ENCODE results near the gene PPARA.
A peak's percentile ranks its signal among the peaks of the same experiment; 100 is the strongest.

The PPARA gene

DNA sequence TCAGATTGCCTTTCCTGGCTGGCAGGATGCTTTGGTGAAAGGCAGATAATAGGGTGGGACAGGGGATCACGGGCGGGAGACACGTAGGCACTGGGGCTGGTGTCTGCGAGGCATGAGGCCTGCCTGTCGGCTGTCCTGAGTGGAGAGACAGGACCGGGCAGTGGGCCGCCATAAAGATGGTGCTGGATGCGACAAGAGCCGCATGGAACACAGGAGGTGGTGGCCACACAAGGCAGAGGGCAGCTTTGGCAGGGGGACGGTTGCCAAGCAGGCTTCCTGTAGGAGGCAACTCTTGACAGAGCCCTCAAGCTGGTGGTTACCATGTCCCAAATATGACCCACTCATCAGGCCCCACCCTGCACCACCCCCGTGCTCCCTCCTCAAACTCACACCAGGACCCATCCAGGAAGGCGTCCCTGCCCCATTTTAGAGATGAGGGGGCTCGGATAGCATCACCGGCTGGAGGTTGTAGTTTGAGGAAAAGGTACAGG, 4.9 kb upstream of the PPARA start:
- no peak for DNase-seq (ENCODE audit: low read depth)

DNA sequence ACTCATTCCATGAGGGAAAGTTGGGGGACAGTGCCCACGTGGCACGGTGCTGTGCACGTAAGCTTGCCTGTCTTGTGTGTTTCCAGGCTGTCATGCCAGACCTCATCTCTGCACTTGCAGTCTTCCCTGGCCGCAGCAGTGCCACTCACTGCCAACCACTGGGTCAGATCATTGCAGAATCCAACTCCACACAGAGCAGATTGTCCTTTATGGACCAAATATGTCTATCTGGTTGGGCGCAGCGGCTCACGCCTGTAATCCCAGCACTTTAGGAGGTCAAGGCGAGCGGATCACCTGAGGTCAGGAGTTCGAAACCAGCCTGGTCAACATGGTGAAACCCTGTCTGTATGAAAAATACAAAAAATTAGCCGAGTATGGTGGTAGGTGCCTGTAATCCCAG, 4.4 kb upstream of the PPARA start:
- DNase-seq (ENCODE audit: low read depth), result no peak

DNA sequence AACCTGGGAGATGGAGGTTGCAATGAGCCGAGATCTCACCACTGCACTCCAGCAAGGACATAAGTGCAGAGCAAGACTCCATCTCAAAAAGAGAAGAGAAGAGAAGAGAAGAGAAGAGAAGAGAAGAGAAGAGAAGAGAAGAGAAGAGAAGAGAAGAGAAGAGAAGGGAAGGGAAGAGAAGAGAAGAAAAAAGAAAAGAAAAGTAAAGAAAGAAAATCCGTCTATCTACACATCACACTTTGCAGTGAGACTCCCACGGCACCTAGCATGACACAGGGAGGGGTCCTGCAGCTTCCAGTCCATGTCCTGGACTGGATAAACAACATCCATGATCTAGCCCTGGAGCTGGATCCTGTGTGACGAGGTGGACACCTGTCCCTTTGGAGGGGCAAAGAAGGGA, 4.0 kb upstream of the PPARA start:
- no peak for DNase-seq (ENCODE audit: low read depth)

DNA sequence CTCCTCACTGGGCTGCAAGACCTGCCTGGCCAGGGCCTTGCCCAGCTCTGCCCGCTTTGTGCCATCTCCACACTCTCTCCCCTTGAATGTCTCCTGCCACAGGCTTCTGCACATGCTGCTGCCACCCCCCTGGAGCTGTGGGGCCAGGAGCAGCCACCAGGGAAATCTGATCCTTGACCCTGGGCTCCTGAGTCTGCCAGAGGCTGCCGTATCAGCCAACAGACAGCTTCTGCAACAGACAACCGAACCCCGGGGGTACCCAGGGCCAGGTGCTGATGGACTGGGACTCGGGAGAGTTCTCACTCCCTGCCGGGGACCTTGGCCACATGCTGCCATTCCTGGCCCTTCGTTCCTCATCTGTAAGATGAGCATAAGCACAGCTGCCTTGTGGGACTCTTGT, 3.3 kb upstream of the PPARA start:
- no peak for DNase-seq (ENCODE audit: low read depth)

DNA sequence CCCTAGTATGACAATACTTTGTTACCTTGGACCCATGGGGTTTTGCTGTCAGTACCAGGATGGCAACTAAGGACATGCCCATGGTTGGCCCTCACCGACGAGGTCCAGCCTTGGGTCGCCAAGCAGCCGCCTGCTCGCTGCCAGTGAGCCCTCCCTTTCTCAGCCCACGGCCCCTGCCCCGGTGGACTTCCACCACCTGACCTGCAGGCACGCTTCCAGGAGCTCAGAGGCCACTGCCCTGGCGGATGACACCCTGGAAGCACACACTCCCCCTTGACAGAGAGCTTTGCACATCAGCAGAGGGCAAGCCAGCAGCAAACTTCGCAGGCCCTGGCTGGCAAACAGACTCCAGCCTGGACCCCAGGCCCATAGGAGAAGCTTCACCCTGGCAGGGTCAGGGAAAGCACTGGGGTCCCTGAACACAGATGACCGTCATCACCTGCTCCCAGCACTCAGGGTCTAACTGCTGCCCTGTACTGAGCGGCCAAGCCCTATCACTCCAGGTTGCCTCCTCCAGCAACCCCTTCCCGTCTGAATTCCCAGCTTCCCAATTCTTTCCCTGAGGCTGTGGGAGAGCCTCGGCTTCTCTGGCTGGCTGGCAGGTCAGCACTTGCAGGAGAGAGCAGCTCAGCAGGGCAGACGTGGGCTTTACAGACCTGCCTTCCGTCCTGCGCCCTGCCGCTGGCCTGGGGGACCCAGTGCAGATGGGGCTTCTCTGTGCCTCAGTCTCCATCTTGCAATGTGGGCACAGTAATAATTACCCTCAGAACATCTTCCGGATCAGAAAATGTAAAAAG, 2.7 kb upstream of the PPARA start:
- DNase-seq (ENCODE audit: low read depth), result no peak

DNA sequence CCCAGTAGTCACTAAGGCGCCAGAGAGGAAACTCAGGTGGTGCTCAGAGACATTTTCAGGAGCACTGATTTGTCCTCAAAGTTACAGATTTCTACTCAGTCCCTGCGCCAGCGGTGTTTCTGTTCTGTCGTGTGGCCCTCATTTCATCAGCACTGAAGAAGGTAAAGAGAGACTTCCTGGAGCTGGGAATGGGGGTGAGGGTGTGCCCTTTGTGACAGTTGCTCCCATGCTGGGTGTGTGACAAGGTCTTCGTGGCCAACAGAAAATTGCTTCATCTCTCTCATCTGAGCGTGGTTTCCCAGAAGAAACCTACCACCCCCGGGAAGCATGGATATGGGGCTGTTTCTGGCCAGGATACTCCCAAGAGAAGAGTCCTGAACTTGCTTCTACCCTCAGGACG, 2.0 kb upstream of the PPARA start:
- DNase-seq (ENCODE audit: low read depth), result no peak

DNA sequence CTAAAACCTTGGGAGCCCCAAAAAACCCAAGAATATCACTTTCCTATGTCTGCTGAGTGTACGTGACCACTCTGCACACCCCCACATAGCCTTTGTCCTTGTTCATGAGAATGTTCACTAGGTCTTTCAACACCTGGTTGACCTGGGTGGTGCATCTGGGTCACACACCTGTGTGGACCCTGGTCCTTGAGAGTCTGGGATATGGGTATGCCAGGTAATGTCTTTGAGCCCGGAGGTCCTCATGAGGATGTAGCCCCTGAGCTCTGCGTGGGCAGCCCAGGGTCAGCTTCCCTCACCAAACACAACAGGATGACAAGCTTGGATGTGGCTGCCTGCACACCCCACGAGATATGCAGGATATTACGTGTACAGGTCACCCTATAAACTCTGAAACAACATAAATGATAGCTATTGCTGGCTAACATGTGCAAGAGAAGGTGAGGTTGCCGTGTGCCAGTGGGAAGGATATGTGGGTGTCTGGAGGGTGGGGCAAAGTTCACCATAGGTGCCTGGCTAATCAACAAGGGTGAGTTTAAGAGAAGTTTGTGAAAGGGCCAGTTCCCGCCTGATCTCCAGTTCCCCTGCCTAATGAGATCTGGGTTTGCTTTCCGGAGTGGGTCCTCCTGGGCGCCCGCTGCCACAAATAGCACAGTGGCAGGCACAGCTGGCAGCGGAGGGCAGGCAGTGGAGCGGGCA, 1.4 kb upstream of the PPARA start:
- no peak for DNase-seq (ENCODE audit: low read depth)

DNA sequence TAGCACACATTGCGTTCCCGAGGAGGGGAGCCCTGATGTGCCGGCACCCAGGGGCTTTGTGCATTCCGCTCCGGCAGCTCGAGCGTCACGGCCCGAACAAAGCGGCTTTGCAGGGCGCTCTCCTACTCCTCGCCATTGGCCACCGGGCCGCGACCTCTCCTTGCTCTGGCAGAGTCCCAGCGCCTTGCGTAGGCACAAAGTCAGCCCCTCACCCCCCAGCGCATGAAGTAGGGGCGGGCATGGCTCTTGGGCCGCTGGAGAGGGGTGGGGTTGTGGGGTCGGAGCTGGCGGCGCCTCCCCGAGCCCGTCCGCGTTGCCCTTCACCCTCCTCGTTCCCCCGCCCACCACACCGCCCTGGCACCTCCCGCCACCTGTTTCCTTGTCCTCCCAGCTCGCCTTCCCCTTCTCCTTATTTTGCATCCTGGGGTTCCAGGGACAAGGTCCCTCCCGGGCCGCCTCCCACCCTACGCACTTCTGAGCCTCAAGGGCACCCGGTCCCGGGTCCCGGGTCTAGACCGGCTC, 753 bp upstream of the PPARA start:
- DNase-seq (ENCODE audit: low read depth), result no peak

DNA sequence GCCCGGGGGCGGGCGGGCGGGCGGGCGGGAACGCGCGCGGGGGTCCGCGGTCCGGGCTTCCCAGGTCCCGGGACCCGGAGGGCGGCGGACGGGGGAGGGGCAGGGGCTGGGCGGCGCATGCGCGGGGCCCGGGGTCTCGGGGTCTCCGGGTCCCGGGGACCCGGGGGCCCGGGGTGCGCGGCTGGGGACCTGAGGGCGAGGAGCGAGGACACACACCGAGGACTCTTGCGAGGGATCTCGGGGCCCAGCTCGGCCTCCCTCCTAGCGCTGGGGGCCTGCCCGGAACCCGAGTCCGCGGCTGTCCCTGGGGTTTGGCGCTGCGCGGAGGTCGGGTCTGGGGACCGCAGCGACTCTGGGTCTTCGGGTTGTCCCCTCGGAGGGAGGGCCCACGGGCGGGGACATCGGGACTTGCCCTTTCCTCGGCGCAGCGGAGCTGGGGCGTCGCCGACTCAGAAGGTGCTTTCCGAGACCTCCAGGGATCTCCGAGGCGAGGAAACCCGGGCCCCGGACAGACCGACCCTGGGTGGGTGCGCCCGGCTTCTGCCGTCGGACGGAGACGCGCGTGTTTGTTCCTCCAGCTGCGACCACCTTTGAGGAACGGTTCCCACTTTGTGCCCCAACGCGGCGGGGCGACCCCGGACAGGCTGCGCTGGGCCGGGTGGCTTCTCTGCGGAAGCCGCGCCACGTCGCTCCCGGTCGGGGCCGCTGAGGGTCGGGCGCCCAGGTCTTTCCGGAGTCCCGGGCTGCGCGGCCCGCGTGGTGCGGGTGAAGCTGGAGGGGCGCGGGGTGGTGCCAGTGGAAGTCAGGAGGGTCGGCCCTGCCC, 540 bp downstream of the PPARA start:
- DNase-seq (ENCODE audit: low read depth), result peak; percentile 22

DNA sequence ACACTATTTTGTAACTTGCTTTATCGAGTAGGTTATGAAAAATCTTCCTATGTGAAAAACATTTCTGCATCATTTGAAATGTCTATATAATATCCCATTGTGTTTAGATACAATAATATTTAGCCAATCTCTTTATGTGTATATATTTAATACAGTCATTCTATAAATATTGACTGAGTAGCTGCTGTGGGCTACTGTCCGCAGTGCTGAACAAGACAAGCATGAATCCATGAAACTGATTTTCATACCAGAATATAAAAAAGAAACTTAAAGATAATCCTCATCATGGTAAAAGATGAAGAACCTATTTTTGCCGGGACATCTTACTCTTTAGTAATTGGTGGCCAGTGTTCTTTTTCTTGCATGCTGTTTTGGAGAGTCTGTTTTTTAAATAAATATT, 3.6 kb downstream of the PPARA start:
- no peak for DNase-seq (ENCODE audit: low read depth)

DNA sequence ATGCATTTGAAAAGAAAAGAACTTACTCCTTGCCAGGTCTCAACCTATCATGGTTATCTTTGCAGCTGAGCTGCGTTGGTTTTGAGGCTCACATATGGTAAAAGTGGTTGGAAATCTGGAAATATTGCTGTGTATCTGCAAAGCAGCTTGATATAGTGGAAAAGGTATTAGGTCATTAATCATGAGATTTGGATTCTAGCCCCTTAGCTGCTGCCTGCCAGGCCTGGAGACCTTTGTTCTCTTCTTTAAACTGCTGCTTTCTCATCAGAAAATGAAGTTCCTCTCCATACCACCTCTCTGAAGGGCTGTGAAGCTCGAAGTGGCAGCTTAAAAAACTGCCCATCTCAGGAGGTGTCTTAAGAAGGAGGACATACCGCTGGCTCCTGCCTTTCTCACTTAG, 5.7 kb downstream of the PPARA start:
- no peak for DNase-seq (ENCODE audit: low read depth)

DNA sequence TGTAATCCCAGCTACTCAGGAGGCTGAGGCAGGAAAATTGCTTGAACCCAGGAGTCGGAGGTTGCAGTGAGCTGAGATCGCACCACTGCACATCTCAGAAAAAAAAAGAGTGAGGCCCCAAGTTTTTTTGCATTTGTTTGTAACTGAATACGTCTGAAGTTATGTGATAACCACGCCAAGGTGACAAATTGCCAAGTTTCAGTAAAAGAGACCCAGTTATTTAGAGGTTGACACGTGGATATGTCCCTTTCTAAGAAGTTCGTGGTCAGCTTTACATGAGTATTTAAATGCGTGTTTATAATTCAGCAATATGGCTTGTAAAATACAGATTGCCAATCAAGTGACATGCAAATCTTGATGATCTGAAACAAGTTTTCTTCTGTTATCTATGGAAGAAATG, 8.0 kb downstream of the PPARA start:
- no peak for DNase-seq (ENCODE audit: low read depth)

DNA sequence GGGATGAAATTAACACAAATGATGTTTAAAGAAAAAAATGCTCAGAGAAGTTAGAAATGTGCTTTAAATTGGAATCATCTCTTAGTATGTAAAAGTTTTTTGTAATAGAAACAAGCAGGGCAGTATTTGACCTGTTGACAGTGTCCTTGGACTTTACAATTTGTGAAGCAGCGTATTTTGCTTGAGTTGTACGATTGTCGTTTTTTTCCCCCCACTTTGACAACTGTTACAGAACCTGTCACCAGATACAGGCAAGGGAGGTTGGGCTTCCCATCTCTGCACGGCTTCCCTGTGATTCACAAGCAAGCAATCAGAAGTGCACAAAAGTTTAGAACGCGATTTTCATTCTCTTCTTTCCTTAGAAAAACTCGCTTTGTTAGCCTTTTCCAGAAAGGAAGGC, 8.9 kb downstream of the PPARA start:
- no peak for DNase-seq (ENCODE audit: low read depth)

DNA sequence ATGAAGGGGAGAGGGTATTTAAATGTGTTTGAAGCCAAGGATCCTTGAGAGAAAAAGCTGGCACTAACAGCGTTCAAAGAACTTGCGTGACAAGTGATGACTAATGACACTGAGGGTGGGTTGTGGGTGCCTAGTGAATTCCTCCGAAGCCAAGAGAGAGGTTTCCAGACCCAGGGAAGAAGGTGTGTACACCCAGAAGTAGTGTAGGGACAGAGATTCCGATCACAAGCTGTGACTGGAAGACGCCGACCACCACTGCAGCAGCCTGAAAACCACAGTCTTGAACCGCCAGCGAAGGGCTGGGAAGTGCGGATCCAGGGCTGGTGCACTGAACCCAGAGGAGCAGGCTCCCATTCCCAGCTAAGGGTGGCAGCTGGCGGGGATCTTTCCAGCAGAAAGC, 9.5 kb downstream of the PPARA start:
- no peak for DNase-seq (ENCODE audit: low read depth)

DNA sequence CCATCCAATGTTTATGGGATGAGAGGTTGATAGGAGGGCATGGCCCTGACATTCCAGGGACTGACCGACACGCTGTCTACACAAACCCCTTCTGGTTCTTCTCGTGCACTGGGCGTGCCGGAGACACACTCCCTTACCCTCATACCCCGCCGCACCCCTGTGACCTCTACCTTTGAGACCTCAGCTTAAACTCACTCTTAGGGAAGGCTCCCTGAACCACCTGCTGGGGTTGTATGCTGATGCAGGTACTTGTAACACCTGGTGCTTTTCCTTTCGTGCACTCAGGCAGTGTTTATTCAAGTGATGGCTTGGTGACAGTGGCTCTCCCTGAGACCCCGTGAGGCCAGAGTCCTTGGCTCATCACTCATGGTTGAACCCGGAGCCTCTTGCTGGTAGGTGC, 12.0 kb downstream of the PPARA start:
- DNase-seq (ENCODE audit: low read depth), result no peak

DNA sequence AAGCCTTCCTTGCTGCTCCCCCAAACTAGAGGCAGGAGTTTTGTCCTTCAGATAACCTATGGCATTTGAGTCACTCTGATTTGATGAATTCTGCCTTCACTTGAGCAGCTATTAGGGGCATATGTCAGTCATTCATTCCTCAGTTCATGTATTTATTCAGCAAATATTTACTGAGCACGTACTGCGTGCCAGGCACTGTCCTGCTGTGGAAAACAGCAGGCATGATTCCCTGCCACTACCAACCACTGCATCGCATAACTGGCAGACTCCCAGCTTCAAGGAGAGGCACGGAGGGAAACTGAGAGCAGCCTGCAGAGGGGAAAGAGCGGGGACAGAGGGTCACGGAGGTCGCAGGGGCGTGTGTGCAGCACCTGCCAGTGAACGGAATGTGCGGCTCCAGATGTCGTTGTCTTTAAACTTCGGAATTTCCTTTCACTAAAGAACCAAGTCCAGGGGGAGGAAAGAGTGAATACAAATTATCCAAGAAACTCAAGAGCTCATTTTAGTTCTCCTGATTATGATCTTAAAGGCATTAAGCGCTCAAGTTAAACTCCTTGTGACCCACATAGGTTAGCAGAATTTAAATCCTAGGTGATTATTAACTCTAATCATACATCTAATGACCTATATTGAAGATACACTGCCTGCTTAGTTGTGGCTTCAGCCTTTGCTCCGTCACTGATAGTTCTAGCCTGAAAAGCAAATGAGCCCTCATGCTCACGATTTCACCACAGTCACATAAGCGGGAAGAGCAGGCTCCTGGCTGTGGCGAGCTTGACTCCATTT, 12.6 kb downstream of the PPARA start:
- no peak for DNase-seq (ENCODE audit: low read depth)

DNA sequence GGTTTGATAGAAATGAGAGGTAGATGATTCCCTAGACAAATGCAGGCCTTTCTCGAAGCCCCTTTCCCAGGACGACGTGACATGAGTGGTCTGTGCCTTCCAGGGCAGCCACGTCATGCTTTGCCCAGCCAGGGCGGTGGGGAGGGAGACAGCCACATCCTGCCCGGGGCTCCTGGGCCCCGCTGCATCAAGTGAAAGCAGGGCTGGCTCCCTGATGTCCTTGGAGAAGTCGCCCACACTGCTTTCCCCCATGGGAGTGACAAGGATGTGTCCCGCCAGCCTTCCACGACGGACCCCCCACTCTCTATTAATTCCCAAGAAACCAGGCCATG, 13.2 kb downstream of the PPARA start:
- DNase-seq (ENCODE audit: low read depth), result no peak

DNA sequence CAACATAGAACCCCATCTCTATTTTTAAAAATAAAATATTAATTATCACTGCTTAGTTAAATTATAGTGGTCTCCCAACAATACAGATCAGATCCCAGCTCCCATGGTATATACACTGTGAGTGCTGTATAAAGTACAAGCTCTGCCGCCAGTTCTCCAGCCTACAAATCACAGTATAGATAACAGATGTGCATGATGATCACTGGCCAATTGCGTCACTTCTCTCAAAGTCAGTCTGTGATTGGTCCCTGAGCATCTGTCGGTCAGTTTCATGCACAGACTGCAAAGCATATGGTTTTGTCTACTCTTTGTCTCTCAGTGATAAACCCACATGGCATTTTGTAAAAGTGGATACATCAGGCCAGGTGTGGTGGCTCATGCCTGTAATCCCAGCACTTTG, 15.7 kb downstream of the PPARA start:
- DNase-seq (ENCODE audit: low read depth), result no peak

DNA sequence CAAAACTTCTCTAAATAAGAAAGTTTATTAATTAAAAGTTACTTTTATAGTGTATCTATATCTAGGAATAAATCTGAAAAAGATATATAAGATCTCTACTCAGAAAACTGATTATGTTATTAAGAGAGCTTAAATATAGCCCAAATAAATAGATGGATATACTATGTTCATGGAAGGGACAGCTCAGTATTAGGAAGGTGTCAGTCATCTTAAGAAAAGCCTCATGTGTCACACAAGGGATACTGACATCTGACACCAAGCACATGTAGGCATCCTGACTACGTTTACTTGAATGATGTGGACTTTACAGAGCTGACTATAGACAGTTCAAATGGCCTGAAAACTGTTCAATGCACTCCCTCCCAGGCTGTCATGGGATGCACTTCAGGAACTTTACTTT, 19.3 kb downstream of the PPARA start:
- DNase-seq (ENCODE audit: low read depth), result no peak

DNA sequence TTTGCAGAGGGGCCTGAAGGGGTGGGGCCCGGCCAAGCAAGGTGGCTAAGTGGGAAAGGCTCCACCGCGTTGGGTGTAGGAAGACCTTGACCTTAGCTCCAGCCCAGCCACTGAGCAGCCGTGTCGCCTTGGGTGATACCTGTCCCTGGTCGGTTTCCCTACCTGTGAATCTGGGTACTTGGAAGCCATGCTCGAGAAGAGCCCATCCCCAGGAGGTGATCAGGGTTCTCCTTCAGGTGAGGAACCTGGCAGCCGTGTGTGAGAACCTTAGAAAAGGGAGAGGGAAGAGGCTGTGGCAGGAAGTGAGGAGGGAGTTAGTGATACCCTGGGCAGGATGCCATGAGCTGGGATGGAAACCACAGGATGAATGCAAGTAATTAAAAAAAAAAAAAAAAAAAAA, 21.6 kb downstream of the PPARA start:
- DNase-seq (ENCODE audit: low read depth), result no peak

DNA sequence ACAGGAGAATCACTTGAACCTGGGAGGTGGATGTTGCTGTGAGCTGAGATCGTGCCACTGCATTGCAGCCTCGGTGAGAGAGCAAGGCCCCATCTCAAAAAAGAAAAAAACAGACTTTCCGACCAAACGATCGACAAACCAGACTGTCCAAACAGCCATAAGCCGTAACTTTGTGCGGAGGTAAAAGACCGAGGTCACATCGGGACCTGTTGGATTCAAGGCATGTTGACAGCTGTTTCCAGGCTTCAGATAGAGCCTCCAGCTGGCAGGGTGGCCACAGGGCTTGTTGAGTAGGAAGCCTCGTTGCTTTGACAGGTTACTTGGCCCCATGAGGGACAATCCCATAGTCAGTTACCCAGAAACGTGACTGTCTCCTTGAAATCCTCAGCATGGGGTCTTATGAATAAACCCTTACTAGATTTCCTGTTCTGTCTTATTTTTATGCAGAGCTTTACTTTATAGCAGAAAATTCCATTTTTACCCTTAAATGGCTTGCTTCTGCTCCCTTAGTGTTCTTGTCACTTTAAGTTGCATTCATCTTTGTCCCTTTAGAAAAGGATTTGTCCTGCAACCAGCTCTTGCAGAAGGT, 22.3 kb downstream of the PPARA start:
- no peak for DNase-seq (ENCODE audit: low read depth)

DNA sequence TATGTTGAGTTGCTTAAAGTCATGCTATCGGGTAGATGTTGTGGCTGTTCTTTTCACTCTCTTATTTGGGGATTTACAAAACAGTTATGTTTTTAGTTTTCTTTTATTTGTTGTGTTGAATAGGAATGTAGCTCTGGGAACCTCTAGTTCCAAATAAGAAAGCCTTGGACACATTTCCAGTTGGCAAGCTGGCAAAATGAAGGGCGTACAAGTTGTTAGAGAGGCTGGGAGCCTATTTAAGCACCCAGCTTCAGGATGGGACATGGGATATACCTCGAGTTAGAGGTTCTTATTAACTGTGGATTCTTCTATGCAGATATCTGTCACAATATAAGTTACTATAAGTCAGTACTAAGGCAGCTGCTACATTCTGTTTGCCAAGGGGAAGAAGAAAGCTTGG, 22.8 kb downstream of the PPARA start:
- DNase-seq (ENCODE audit: low read depth), result no peak

Data from stimulated activated CD8-positive, alpha-beta memory T cell treated with anti-CD3 and anti-CD28 coated beads, Interleukin-7, amount 100 ng/mL, for 24 hours (primary cell).